ENCODE data around the gene LDLRAD3. TPM values are rescaled to one million over a fixed set of nuclear protein-coding genes. Genes with fewer than 3 reads are reported as not detected.
"Not testable (repeated sequence)": the region's sequence is repeated elsewhere in the genome, so short reads cannot be mapped to it uniquely, and the experiment has no call there.

Gene LDLRAD3
- total RNA-seq, 2 experiments from 2014 or later: 0.10 to 0.22 TPM

GRCh38 chr11:36186340-36187175, 242.7 kb downstream of the LDLRAD3 start:
- no peaks in the 10 kb centered on the region for H3K36me3 Mint-ChIP-seq
- no peak overlapping the region for H3K4me3 Mint-ChIP-seq
- ChIA-PET CTCF (no interaction called here), POLR2A (no interaction called here)
- no peaks in the 10 kb centered on the region for H3K9me3 Mint-ChIP-seq
- intact Hi-C loops (cut with micrococcal nuclease): no loop called here
- H3K27ac Mint-ChIP-seq: no peak overlapping the region
- peaks cover 3% of the 10 kb centered on the region for H3K27me3 Mint-ChIP-seq
- no peaks in the 10 kb centered on the region for H3K4me1 Mint-ChIP-seq (ENCODE audit: low read depth)
- no peak for DNase-seq

- POLR2A ChIA-PET: no interaction called here
- no peaks in the 10 kb centered on the region for H3K4me1 Mint-ChIP-seq (ENCODE audit: low read depth)
These were observed 243.8 kb downstream of the LDLRAD3 start for GRCh38 chr11:36187622-36188021.

GRCh38 chr11:36189735-36190134, 245.9 kb downstream of the LDLRAD3 start:
- intact Hi-C loops (cut with micrococcal nuclease); H3K9me3 Mint-ChIP-seq; DNase-seq; H3K27ac Mint-ChIP-seq; CTCF ChIA-PET; H3K27me3 Mint-ChIP-seq; H3K4me1 Mint-ChIP-seq (ENCODE audit: low read depth); H3K4me3 Mint-ChIP-seq; POLR2A ChIA-PET; H3K36me3 Mint-ChIP-seq: not testable (repeated sequence)

More at GRCh38 chr11:36187622-36188021, 243.8 kb downstream of the LDLRAD3 start:
- intact Hi-C loops (cut with micrococcal nuclease): no loop called here
- H3K27me3 Mint-ChIP-seq: peaks cover 3% of the 10 kb centered on the region
- H3K9me3 Mint-ChIP-seq: no peaks in the 10 kb centered on the region
- H3K36me3 Mint-ChIP-seq: no peaks in the 10 kb centered on the region
- CTCF ChIA-PET: interaction anchor here (0.7 kb wide), 1 partner anchor 26 kb away, joined by 3 read pairs; no protein-coding TSS in a partner anchor
- DNase-seq: no peak
- no peak overlapping the region for H3K27ac Mint-ChIP-seq
- H3K4me3 Mint-ChIP-seq: no peak overlapping the region

GRCh38 chr11:36191941-36192340, 248.1 kb downstream of the LDLRAD3 start:
- intact Hi-C loops (cut with micrococcal nuclease): no loop called here
- no peaks in the 10 kb centered on the region for H3K4me1 Mint-ChIP-seq (ENCODE audit: low read depth)
- POLR2A ChIA-PET: no interaction called here
- H3K36me3 Mint-ChIP-seq: no peaks in the 10 kb centered on the region
- DNase-seq: no peak
- CTCF ChIA-PET: no interaction called here
- no peak overlapping the region for H3K27ac Mint-ChIP-seq
- no peak overlapping the region for H3K4me3 Mint-ChIP-seq
- H3K9me3 Mint-ChIP-seq: no peaks in the 10 kb centered on the region
- H3K27me3 Mint-ChIP-seq: peaks cover under 1% of the 10 kb centered on the region

GRCh38 chr11:36192425-36193289, 248.8 kb downstream of the LDLRAD3 start:
- Mint-ChIP-seq H3K9me3 (no peaks in the 10 kb centered on the region), H3K27me3 (no peaks in the 10 kb centered on the region), H3K27ac (no peak overlapping the region), H3K36me3 (no peaks in the 10 kb centered on the region), H3K4me1 (ENCODE audit: low read depth) (no peaks in the 10 kb centered on the region), H3K4me3 (no peak overlapping the region)
- intact Hi-C loops (cut with micrococcal nuclease): no loop called here
- DNase-seq: no peak
- CTCF ChIA-PET: interaction anchor here (1.0 kb wide), 1 partner anchor 371 kb away, joined by 3 read pairs; no protein-coding TSS in a partner anchor
- POLR2A ChIA-PET: no interaction called here

- intact Hi-C loops (cut with micrococcal nuclease): no loop called here
- Mint-ChIP-seq H3K4me3 (no peak overlapping the region), H3K27me3 (no peaks in the 10 kb centered on the region), H3K27ac (no peak overlapping the region), H3K4me1 (ENCODE audit: low read depth) (no peaks in the 10 kb centered on the region), H3K9me3 (no peaks in the 10 kb centered on the region), H3K36me3 (no peaks in the 10 kb centered on the region)
- ChIA-PET POLR2A (no interaction called here), CTCF (interaction anchor here (1.0 kb wide), 1 partner anchor 371 kb away, joined by 3 read pairs; no protein-coding TSS in a partner anchor)
- DNase-seq: no peak
These were observed 249.4 kb downstream of the LDLRAD3 start for GRCh38 chr11:36193290-36193619.

GRCh38 chr11:36193721-36194120, 249.9 kb downstream of the LDLRAD3 start:
- H3K4me3 Mint-ChIP-seq: no peak overlapping the region
- H3K36me3 Mint-ChIP-seq: no peaks in the 10 kb centered on the region
- H3K9me3 Mint-ChIP-seq: no peaks in the 10 kb centered on the region
- intact Hi-C loops (cut with micrococcal nuclease): no loop called here
- H3K4me1 Mint-ChIP-seq (ENCODE audit: low read depth): no peaks in the 10 kb centered on the region
- ChIA-PET CTCF (interaction anchor here (1.0 kb wide), 1 partner anchor 372 kb away, joined by 3 read pairs; no protein-coding TSS in a partner anchor), POLR2A (no interaction called here)
- no peaks in the 10 kb centered on the region for H3K27me3 Mint-ChIP-seq
- DNase-seq: no peak
- no peak overlapping the region for H3K27ac Mint-ChIP-seq

GRCh38 chr11:36195496-36196354, 251.9 kb downstream of the LDLRAD3 start:
- CTCF ChIA-PET: interaction anchor here (1.5 kb wide), 1 partner anchor 374 kb away, joined by 4 read pairs; no protein-coding TSS in a partner anchor
- Mint-ChIP-seq H3K4me1 (ENCODE audit: low read depth) (no peaks in the 10 kb centered on the region), H3K27me3 (peaks cover 2% of the 10 kb centered on the region), H3K36me3 (no peaks in the 10 kb centered on the region), H3K27ac (no peak overlapping the region), H3K9me3 (no peaks in the 10 kb centered on the region), H3K4me3 (no peak overlapping the region)
- intact Hi-C loops (cut with micrococcal nuclease): no loop called here
- POLR2A ChIA-PET: interaction anchor here (0.7 kb wide), 1 partner anchor 115 kb away, joined by 6 read pairs; no protein-coding TSS in a partner anchor
- no peak for DNase-seq

- CTCF ChIA-PET: interaction anchor here (1.5 kb wide), 1 partner anchor 374 kb away, joined by 4 read pairs; no protein-coding TSS in a partner anchor
- Mint-ChIP-seq H3K9me3 (no peaks in the 10 kb centered on the region), H3K4me1 (ENCODE audit: low read depth) (no peaks in the 10 kb centered on the region), H3K4me3 (no peak overlapping the region), H3K27ac (no peak overlapping the region), H3K27me3 (peaks cover 2% of the 10 kb centered on the region), H3K36me3 (no peaks in the 10 kb centered on the region)
- intact Hi-C loops (cut with micrococcal nuclease): no loop called here
- no peak for DNase-seq
- POLR2A ChIA-PET: interaction anchor here (0.7 kb wide), 1 partner anchor 116 kb away, joined by 6 read pairs; no protein-coding TSS in a partner anchor
These were observed 252.6 kb downstream of the LDLRAD3 start for GRCh38 chr11:36196411-36196998.

GRCh38 chr11:36201411-36201810, 257.5 kb downstream of the LDLRAD3 start:
- CTCF ChIA-PET: no interaction called here
- POLR2A ChIA-PET: no interaction called here
- intact Hi-C loops (cut with micrococcal nuclease): no loop called here
- DNase-seq: no peak
- Mint-ChIP-seq H3K9me3 (no peaks in the 10 kb centered on the region), H3K4me1 (ENCODE audit: low read depth) (no peaks in the 10 kb centered on the region), H3K27me3 (peaks cover 8% of the 10 kb centered on the region), H3K27ac (no peak overlapping the region), H3K4me3 (no peak overlapping the region), H3K36me3 (no peaks in the 10 kb centered on the region)

- POLR2A ChIA-PET: no interaction called here
- H3K36me3 Mint-ChIP-seq: no peaks in the 10 kb centered on the region
- no peaks in the 10 kb centered on the region for H3K9me3 Mint-ChIP-seq
- no peak overlapping the region for H3K27ac Mint-ChIP-seq
- intact Hi-C loops (cut with micrococcal nuclease): no loop called here
- no peak overlapping the region for H3K4me3 Mint-ChIP-seq
- no peak for DNase-seq
- CTCF ChIA-PET: interaction anchor here (0.7 kb wide), 1 partner anchor 1942 kb away, joined by 3 read pairs; no protein-coding TSS in a partner anchor
- H3K27me3 Mint-ChIP-seq: peaks cover 11% of the 10 kb centered on the region
- no peaks in the 10 kb centered on the region for H3K4me1 Mint-ChIP-seq (ENCODE audit: low read depth)
These were observed 261.7 kb downstream of the LDLRAD3 start for GRCh38 chr11:36205536-36205935.

Data from activated CD4-positive, alpha-beta memory T cell treated with anti-CD3 and anti-CD28 coated beads for 36 hours (primary cell).